Coronary artery (tissue), 2 donors: ENCODE measurements around the gene DNAJA4.
A peak's percentile ranks its signal among the peaks of the same experiment; 100 is the strongest.

Experiments
- DNase-seq: peaks from one replicate; pipeline ENCODE4 v3.0.0-alpha.2; 2017; ENCODE audit warnings: low spot score
- H3K27ac ChIP-seq, 2 donors: fragments of 200-600 bp; sonication (generic); one replicate each; pipeline ENCODE4 v1.5.1; 2016 to 2019
- H3K4me3 ChIP-seq: fragments of 200-600 bp; sonication (generic); 2 replicates; pipeline ENCODE4 v1.5.1; 2016; ENCODE audit warnings: mild to moderate bottlenecking, moderate library complexity
- TF ChIP-seq, protein P1 (sequence below): fragments of 200-600 bp; sonication (generic); IDR thresholded peaks from one replicate; pipeline ENCODE4 v1.5.1; 2019; ENCODE audit warnings: antibody characterized with exemption

DNAJA4 gene

DNA sequence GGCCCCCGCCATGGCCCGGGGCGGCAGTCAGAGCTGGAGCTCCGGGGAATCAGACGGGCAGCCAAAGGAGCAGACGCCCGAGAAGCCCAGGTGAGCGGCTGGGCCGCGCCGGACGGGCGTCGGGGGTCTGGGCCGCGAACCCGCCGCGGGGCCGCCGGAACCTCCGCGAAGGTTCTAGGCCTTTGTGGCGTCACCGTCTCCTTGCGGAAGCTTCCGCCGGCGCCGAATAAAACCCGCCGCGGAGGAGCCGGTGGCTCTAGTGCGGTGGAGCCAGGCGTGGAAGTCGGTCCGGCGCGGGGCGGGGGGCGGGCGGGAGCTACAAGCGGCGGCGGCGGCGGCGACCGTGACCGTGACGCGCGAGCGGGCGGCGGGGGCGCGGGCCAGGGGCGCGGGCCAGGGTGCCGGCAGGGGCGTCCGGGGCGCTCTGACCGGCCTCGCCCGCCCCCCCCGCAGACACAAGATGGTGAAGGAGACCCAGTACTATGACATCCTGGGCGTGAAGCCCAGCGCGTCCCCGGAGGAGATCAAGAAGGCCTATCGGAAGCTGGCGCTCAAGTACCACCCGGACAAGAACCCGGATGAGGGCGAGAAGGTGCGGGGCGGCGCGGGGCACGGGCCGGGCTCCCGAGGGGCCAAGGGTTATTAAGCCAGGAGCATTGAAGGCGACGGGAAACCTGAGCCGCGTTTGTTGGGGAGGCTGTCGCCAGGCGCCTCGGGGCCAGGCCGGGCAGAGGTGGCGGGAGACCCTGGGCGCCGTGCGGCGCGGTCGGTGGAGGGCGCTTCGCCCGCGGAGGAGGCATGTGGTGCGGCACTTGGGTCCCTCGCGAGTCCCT, at the start of gene DNAJA4:
TSS of gene DNAJA4 (plus strand) at position 259 of the 833 bp plus-strand sequence. CDS start at position 461, 202 bp downstream.
- DNase-seq: no peak
- TF ChIP-seq, protein P1, sequence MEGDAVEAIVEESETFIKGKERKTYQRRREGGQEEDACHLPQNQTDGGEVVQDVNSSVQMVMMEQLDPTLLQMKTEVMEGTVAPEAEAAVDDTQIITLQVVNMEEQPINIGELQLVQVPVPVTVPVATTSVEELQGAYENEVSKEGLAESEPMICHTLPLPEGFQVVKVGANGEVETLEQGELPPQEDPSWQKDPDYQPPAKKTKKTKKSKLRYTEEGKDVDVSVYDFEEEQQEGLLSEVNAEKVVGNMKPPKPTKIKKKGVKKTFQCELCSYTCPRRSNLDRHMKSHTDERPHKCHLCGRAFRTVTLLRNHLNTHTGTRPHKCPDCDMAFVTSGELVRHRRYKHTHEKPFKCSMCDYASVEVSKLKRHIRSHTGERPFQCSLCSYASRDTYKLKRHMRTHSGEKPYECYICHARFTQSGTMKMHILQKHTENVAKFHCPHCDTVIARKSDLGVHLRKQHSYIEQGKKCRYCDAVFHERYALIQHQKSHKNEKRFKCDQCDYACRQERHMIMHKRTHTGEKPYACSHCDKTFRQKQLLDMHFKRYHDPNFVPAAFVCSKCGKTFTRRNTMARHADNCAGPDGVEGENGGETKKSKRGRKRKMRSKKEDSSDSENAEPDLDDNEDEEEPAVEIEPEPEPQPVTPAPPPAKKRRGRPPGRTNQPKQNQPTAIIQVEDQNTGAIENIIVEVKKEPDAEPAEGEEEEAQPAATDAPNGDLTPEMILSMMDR: no peak
- Histone ChIP-seq H3K4me3 (peak within 1 kb of the TSS; percentile 71), H3K27ac (peak within 1 kb of the TSS; percentile 46 to 64)

- Histone ChIP-seq H3K27ac (peak overlapping the region in 1 of 2 donors; percentile 15), H3K4me3 (no peak overlapping the region)
- TF ChIP-seq, protein P1: no peak
- no peak for DNase-seq
Measured at GRCh38 chr15:78216276-78217104, 47.9 kb upstream of the DNAJA4 start.

- TF ChIP-seq, protein P1: no peak
- H3K27ac ChIP-seq: no peak overlapping the region
- no peak for DNase-seq
- no peak overlapping the region for H3K4me3 ChIP-seq
Measured at GRCh38 chr15:78220713-78221112, 43.6 kb upstream of the DNAJA4 start.

DNA sequence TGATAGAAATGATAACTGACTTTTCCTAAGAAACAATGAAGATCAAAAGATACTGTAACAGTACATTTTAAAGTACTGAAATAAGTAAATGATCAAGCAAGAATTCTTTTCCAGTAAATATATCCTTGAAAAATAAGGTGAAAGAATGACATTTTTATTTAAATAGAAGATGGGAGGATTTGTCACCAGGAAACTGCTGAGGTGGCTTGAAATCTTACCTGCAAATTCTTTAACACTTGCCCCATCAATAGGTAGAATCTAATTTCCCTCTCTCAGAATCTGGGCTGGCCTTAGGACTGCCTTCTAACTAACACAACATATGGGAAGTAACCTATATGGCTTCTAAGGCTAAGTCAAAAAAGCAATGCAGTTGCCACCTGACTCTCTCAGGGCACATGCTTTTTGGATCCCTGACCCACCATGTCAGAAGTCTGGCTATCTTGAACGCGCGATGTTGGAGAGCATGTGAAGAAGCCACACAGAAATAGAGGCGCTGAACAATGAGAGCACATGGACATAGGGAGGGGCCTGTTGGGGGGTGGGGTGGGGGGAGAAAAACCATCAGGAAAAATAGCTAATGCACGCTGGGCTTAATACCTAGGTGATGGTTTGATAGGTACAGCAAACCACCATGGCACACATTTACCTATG, 41.5 kb upstream of the DNAJA4 start:
- H3K27ac ChIP-seq: no peak overlapping the region
- no peak overlapping the region for H3K4me3 ChIP-seq
- DNase-seq: no peak
- TF ChIP-seq, protein P1: no peak

- no peak for DNase-seq
- Histone ChIP-seq H3K27ac (no peak overlapping the region), H3K4me3 (no peak overlapping the region)
- TF ChIP-seq, protein P1: no peak
Measured at GRCh38 chr15:78223396-78224022, 40.9 kb upstream of the DNAJA4 start.

GRCh38 chr15:78224023-78224411, 40.3 kb upstream of the DNAJA4 start:
- TF ChIP-seq, protein P1: no peak
- Histone ChIP-seq H3K27ac (no peak overlapping the region), H3K4me3 (no peak overlapping the region)
- DNase-seq: no peak
